ENCODE data around the gene NAV2.

GRCh38 chr11:19862091-19862490, 149.5 kb downstream of the NAV2 start:
- TF ChIP-seq CTCF (IDR thresholded peaks at IDR 0.05) (no peak), EZH2phosphoT487 (IDR thresholded peaks at IDR 0.05) (no peak), EZH2 (IDR thresholded peaks at IDR 0.05) (no peak)

Measured in neural progenitor cell (in vitro differentiated cells).